Gastrocnemius medialis (tissue), 4 donors: Measurements from ENCODE around the gene P2RX5. TPM values are rescaled to one million over a fixed set of nuclear protein-coding genes. Genes with fewer than 3 reads are reported as not detected.

ENCODE experiments used
- ATAC-seq, 2 donors: fragments of 150-250 bp; one replicate each; pipeline ENCODE4 v1.9.1; 2016
- DNase-seq, 2 donors: peaks; one replicate each; pipeline ENCODE4 v3.0.0-alpha.2; 2019
- H3K27ac ChIP-seq, 4 donors: fragments of 200-600 bp; sonication (generic); 1 replicate in 1 of 4; 2 replicates in 3 of 4; pipeline ENCODE4 v1.5.1; 2016 to 2018; ENCODE audit warnings: mild to moderate bottlenecking in 2 of 4, moderate library complexity in 1 of 4
- H3K27me3 ChIP-seq, 3 donors: fragments of 200-600 bp; sonication (generic) in 2 of 3; 1 replicate in 1 of 3; 2 replicates in 2 of 3; pipeline versions ENCODE4 v1.5.1 to v1.6.0; 2016 to 2019; ENCODE audit warnings: mild to moderate bottlenecking in 1 of 3, moderate library complexity in 1 of 3
- H3K36me3 ChIP-seq, 2 donors: fragments of 200-600 bp; sonication (generic) in 1 of 2; one replicate each; pipeline ENCODE4 v1.5.1; 2017 to 2018
- H3K4me1 ChIP-seq, 2 donors: fragments of 200-600 bp; sonication (generic) in 1 of 2; one replicate each; pipeline ENCODE4 v1.5.1; 2016 to 2017; ENCODE audit warnings: mild to moderate bottlenecking in 2 of 2
- H3K4me3 ChIP-seq, 4 donors: fragments of 200-600 bp; sonication (generic) in 3 of 4; 1 replicate in 1 of 4; 2 replicates in 3 of 4; pipeline ENCODE4 v1.5.1; 2016 to 2019; ENCODE audit warnings: mild to moderate bottlenecking in 2 of 4
- H3K9me3 ChIP-seq, 3 donors: fragments of 200-600 bp; sonication (generic) in 2 of 3; 1 replicate in 1 of 3; 2 replicates in 2 of 3; pipeline ENCODE4 v1.5.1; 2016 to 2019
- POLR2A ChIP-seq, 2 donors: fragments of 450-650 bp; IDR thresholded peaks; one replicate each; pipeline ENCODE4 v1.6.1; 2017; ENCODE audit warnings: antibody characterized with exemption in 2 of 2, mild to moderate bottlenecking in 2 of 2, moderate library complexity in 2 of 2
- in situ Hi-C, 4 donors: fragments of 200-750 bp; cut with MboI; loops; one replicate each; pipeline versions ENCODE4 v1.15.0 to v1.8.0; 2017; ENCODE audit warnings: low sequenced_read_pairs in 4 of 4
- intact Hi-C: fragments of 100-400 bp; cut with DNase I; formaldehyde crosslinking; loops from one replicate; pipeline ENCODE4 v1.15.1; 2023; ENCODE audit warnings: low total_unique reads
- total RNA-seq, 4 donors: library from RNA; depleted of rRNA; stranded (reverse); fragments of >200 nt; gene quantifications; one replicate each; pipeline versions ENCODE4 v1.1.0 to v1.2.3, GENCODE V29; 2016
- TF ChIP-seq, protein P1 (sequence below), 5 experiments: fragments of 450-650 bp in 3 of 5; fragments of 200-600 bp in 2 of 5; sonication (generic) in 2 of 5; IDR thresholded peaks in 4 of 5; conservative IDR thresholded peaks in 1 of 5; 1 replicate in 4 of 5; 2 replicates in 1 of 5; pipeline ENCODE4 v1.5.1; 2016 to 2019; ENCODE audit warnings: antibody characterized with exemption in 5 of 5, mild to moderate bottlenecking in 3 of 5, moderate library complexity in 3 of 5

P2RX5 gene
- total RNA-seq, 4 donors from 2014 or later = 12.3 to 52.9 (median 30.2) TPM

DNA sequence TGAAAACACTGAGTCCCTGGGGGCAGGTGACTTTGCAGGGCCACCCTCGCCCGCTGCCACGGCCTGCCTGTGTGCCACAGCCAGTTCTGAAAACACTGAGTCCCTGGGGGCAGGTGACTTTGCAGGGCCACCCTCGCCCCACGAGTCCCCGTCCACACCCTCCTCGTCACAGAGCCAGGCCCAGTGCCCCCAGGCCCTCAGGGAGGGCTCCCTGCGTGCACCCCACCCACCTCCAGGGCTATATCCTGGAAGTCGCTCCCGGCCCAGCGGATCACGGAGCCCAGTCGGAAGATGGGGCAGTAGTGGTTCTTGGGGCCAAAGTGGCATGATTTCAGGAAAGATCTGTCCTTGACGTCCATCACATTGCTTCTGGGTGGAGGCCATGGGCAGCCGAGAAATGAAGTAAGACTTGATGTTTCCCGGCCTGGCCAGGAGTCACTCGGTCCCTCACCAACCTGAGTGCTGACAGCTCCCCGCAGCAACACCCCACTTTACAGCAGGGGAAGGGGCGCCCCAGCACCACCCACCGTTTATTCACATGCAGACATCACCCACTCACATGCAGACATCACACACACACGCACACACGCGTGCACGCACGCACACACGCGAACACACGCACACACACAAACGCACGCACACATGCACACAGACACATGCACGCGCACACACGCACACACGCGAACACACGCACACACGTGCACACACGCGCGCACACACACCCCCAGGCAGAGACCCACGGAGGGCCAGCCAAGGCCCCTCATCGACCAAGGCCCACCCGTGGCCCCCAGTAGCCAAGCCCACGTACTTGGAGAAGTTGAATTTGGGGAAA, 6.5 kb downstream of the P2RX5 start:
- Histone ChIP-seq H3K27me3 (no peaks in the 10 kb centered on the region), H3K27ac (no peak overlapping the region), H3K4me3 (no peak overlapping the region), H3K36me3 (peaks cover 0 to 16% of the 10 kb centered on the region in 2 donors), H3K9me3 (no peaks in the 10 kb centered on the region), H3K4me1 (peaks cover 9 to 11% of the 10 kb centered on the region in 2 donors)
- no peak for DNase-seq
- TF ChIP-seq POLR2A (IDR thresholded peaks at IDR 0.05) = no peak
- TF ChIP-seq, protein P1, sequence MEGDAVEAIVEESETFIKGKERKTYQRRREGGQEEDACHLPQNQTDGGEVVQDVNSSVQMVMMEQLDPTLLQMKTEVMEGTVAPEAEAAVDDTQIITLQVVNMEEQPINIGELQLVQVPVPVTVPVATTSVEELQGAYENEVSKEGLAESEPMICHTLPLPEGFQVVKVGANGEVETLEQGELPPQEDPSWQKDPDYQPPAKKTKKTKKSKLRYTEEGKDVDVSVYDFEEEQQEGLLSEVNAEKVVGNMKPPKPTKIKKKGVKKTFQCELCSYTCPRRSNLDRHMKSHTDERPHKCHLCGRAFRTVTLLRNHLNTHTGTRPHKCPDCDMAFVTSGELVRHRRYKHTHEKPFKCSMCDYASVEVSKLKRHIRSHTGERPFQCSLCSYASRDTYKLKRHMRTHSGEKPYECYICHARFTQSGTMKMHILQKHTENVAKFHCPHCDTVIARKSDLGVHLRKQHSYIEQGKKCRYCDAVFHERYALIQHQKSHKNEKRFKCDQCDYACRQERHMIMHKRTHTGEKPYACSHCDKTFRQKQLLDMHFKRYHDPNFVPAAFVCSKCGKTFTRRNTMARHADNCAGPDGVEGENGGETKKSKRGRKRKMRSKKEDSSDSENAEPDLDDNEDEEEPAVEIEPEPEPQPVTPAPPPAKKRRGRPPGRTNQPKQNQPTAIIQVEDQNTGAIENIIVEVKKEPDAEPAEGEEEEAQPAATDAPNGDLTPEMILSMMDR (IDR thresholded peaks at IDR 0.05 in 4 of 5, conservative IDR thresholded peaks at IDR 0.05 in 1 of 5) = no peak
- in situ Hi-C loops = no loop called here
- ATAC-seq = no peak
- intact Hi-C loops = no loop called here

DNA sequence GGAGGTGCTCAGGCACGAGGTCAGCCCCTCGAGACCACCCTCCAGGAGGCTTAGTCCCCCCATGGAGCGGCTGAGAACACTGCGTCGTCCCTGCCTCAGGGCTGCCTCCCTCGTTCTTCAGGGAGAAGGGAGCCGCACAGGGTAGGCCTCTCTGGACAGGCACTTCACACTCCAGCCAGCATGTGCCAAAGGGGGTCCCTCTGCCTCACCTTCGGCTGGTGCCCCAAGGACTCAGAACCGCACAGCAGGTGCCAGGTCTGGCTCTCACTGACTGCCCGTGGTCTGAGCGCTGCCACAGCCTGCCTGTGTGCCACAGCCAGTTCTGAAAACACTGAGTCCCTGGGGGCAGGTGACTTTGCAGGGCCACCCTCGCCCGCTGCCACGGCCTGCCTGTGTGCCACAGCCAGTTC, 7.1 kb downstream of the P2RX5 start:
- Histone ChIP-seq H3K4me3 (no peak overlapping the region), H3K4me1 (peaks cover 5 to 6% of the 10 kb centered on the region in 2 donors), H3K27me3 (no peaks in the 10 kb centered on the region), H3K36me3 (peaks cover 0 to 16% of the 10 kb centered on the region in 2 donors), H3K9me3 (no peaks in the 10 kb centered on the region), H3K27ac (no peak overlapping the region)
- no peak for DNase-seq
- TF ChIP-seq, protein P1 (IDR thresholded peaks at IDR 0.05 in 4 of 5, conservative IDR thresholded peaks at IDR 0.05 in 1 of 5) = no peak
- TF ChIP-seq POLR2A (IDR thresholded peaks at IDR 0.05) = no peak
- ATAC-seq = no peak
- in situ Hi-C loops (no loop called here), intact Hi-C loops (no loop called here)

DNA sequence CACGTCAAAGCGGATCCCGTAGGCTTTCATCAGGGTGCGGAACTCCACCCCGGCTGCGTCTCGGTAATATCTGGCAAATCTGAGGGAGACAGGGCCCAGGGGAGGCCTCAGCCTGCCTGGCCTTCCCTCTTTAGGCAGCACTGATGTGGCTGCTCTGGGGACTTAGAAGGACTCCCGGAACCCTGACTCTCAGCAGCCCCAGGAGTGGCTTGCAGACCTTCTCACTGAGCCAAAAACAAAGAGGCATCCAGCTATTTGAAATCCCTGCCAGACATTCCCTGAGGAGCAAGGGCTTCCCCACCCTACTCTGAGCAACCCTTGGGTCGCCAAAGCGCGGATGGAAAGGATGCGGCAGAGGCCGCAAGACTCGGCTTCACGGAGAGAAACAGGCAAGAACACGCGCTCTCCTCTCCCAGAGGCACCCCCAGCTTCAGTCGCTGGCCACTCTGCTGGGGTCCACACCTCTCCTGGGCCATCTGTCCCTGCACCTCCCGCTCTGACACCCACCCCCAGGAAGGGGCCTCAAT, 7.9 kb downstream of the P2RX5 start:
- DNase-seq (no peak), ATAC-seq (no peak)
- Histone ChIP-seq H3K27me3 (no peaks in the 10 kb centered on the region), H3K36me3 (peaks cover 0 to 16% of the 10 kb centered on the region in 2 donors), H3K4me3 (no peak overlapping the region), H3K27ac (no peak overlapping the region), H3K4me1 (peaks cover 0 to 2% of the 10 kb centered on the region in 2 donors), H3K9me3 (no peaks in the 10 kb centered on the region)
- in situ Hi-C loops = no loop called here
- intact Hi-C loops = no loop called here
- TF ChIP-seq POLR2A (IDR thresholded peaks at IDR 0.05) = no peak
- TF ChIP-seq, protein P1 (IDR thresholded peaks at IDR 0.05 in 4 of 5, conservative IDR thresholded peaks at IDR 0.05 in 1 of 5) = no peak

DNA sequence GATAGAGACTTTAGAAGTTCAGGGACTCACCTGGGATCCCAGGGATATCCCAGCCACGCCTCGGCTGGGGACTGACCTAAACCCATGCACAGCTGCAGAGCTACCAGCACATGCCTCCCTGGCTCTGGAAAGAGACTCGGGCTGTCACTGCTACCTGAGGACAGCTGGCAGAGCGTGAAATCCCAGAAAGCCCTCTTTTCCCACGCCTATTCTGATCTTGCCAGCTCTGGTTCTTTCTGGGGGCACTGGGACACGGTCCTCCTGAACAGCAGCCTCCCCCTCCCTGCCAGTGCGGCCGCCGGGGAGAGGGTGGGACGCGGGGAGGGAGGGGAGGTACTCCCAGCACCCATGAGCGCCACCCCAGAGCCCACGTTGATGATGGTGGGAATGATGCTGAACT, 10.8 kb downstream of the P2RX5 start:
- H3K27ac ChIP-seq = no peak overlapping the region
- intact Hi-C loops (no loop called here), in situ Hi-C loops (no loop called here)
- TF ChIP-seq, protein P1 (IDR thresholded peaks at IDR 0.05 in 4 of 5, conservative IDR thresholded peaks at IDR 0.05 in 1 of 5) = no peak
- no peak for TF ChIP-seq POLR2A (IDR thresholded peaks at IDR 0.05)
- no peaks in the 10 kb centered on the region for H3K4me1 ChIP-seq
- no peaks in the 10 kb centered on the region for H3K9me3 ChIP-seq
- H3K4me3 ChIP-seq = no peak overlapping the region
- no peaks in the 10 kb centered on the region for H3K27me3 ChIP-seq
- DNase-seq (no peak), ATAC-seq (no peak)
- peaks cover 0 to 18% of the 10 kb centered on the region in 2 donors for H3K36me3 ChIP-seq
